HepG2 (cell line): Measurements from ENCODE around the gene SEPTIN2.

Experiments
- FOXM1 ChIP-seq: sonication (generic); formaldehyde crosslinking; IDR thresholded peaks from 2 replicates; pipeline ENCODE4 v1.5.0; 2020; ENCODE audit warnings: missing genetic modification reagents
- HDAC2 ChIP-seq: sonication (generic); formaldehyde crosslinking; IDR thresholded peaks from 2 replicates; pipeline ENCODE4 v1.4.0; 2020; ENCODE audit warnings: missing genetic modification reagents
- IKZF4 ChIP-seq: sonication (generic); formaldehyde crosslinking; IDR thresholded peaks from 2 replicates; pipeline ENCODE4 v1.5.1; 2020; ENCODE audit warnings: borderline replicate concordance, mild to moderate bottlenecking, low read depth, missing genetic modification reagents; ENCODE audit errors: not compliant biosample characterization
- KLF12 ChIP-seq: sonication (generic); formaldehyde crosslinking; IDR thresholded peaks from 2 replicates; pipeline ENCODE4 v1.4.0; 2020; ENCODE audit warnings: missing genetic modification reagents, borderline replicate concordance
- MAZ ChIP-seq, 2 experiments: sonication (generic) in 1 of 2; formaldehyde crosslinking in 1 of 2; IDR thresholded peaks; 2 replicates each; pipeline versions ENCODE4 v1.5.0 to v1.6.1; 2012 to 2020; ENCODE audit warnings: low read depth in 2 of 2, mild to moderate bottlenecking in 2 of 2, borderline replicate concordance in 1 of 2, improper control_type of control experiment in 1 of 2, low read length in 1 of 2, missing genetic modification reagents in 1 of 2, moderate library complexity in 1 of 2
- MBD4 ChIP-seq: IDR thresholded peaks from 2 replicates; pipeline ENCODE4 v1.6.1; 2012; ENCODE audit warnings: low read length, inconsistent platforms, borderline replicate concordance
- POLR2A ChIP-seq, 2 experiments: IDR thresholded peaks; 2 replicates each; pipeline ENCODE4 v1.6.1; 2011; ENCODE audit warnings: low read depth in 2 of 2, low read length in 2 of 2, mild to moderate bottlenecking in 1 of 2, moderate library complexity in 1 of 2; ENCODE audit not compliant: insufficient read depth in 1 of 2
- ZFX ChIP-seq: sonication (generic); formaldehyde crosslinking; IDR thresholded peaks from 2 replicates; pipeline ENCODE4 v1.4.0; 2020; ENCODE audit warnings: mild to moderate bottlenecking, low read depth, missing genetic modification reagents, moderate library complexity
- TF ChIP-seq, protein P1 (sequence below): conservative IDR thresholded peaks from 2 replicates; pipeline ENCODE4 v1.6.1; 2018; ENCODE audit warnings: missing genetic modification reagents
- TF ChIP-seq, protein P2 (sequence below): sonication (generic); formaldehyde crosslinking; IDR thresholded peaks from 2 replicates; pipeline ENCODE4 v1.4.0; 2020; ENCODE audit warnings: missing genetic modification reagents, borderline replicate concordance
- TF ChIP-seq, protein P3 (sequence below): sonication (generic); formaldehyde crosslinking; IDR thresholded peaks from 2 replicates; pipeline ENCODE4 v1.4.0; 2020; ENCODE audit warnings: missing genetic modification reagents

DNA sequence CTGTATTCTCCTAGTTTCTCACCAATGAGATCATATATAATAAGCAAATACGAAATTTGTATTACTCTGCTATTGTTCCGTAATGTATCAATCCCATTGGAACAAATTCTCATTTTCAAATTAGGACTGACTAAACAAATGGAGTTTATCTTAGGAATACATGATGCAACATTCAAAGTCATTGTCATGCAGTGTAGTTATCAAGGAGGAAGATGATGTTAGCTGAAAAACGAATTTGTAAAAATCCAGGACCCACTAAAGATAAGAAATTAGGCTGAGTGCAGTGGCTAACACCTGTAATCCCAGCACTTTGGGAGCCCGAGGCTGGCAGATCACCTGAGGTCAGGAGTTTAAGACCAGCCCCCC lies 14.9 kb downstream of the SEPTIN2 start:
- TF ChIP-seq ZFX: no peak
- TF ChIP-seq, protein P1, sequence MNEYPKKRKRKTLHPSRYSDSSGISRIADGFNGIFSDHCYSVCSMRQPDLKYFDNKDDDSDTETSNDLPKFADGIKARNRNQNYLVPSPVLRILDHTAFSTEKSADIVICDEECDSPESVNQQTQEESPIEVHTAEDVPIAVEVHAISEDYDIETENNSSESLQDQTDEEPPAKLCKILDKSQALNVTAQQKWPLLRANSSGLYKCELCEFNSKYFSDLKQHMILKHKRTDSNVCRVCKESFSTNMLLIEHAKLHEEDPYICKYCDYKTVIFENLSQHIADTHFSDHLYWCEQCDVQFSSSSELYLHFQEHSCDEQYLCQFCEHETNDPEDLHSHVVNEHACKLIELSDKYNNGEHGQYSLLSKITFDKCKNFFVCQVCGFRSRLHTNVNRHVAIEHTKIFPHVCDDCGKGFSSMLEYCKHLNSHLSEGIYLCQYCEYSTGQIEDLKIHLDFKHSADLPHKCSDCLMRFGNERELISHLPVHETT: no peak
- TF ChIP-seq FOXM1: no peak
- TF ChIP-seq, protein P2, sequence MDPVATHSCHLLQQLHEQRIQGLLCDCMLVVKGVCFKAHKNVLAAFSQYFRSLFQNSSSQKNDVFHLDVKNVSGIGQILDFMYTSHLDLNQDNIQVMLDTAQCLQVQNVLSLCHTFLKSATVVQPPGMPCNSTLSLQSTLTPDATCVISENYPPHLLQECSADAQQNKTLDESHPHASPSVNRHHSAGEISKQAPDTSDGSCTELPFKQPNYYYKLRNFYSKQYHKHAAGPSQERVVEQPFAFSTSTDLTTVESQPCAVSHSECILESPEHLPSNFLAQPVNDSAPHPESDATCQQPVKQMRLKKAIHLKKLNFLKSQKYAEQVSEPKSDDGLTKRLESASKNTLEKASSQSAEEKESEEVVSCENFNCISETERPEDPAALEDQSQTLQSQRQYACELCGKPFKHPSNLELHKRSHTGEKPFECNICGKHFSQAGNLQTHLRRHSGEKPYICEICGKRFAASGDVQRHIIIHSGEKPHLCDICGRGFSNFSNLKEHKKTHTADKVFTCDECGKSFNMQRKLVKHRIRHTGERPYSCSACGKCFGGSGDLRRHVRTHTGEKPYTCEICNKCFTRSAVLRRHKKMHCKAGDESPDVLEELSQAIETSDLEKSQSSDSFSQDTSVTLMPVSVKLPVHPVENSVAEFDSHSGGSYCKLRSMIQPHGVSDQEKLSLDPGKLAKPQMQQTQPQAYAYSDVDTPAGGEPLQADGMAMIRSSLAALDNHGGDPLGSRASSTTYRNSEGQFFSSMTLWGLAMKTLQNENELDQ: no peak
- no peak for TF ChIP-seq MAZ (IDR thresholded peaks at IDR 0.05; ENCODE audit: borderline replicate concordance, low read depth, low read length)
- no peak for TF ChIP-seq MAZ (CRISPR knock-in tag; IDR thresholded peaks at IDR 0.05; ENCODE audit: low read depth)
- TF ChIP-seq KLF12 (CRISPR knock-in tag): no peak
- no peak for TF ChIP-seq IKZF4
- no peak for TF ChIP-seq MBD4
- TF ChIP-seq HDAC2: no peak
- no peak for TF ChIP-seq POLR2A (IDR thresholded peaks at IDR 0.05; ENCODE audit: insufficient read depth in 1 of 2, low read depth in 2 of 2, low read length in 2 of 2)
- TF ChIP-seq, protein P3, sequence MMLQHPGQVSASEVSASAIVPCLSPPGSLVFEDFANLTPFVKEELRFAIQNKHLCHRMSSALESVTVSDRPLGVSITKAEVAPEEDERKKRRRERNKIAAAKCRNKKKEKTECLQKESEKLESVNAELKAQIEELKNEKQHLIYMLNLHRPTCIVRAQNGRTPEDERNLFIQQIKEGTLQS (CRISPR knock-in tag): no peak
